GM19438 (cell line): ENCODE data around the gene GADD45GIP1.
"Not testable (repeated sequence)": the region's sequence is repeated elsewhere in the genome, so short reads cannot be mapped to it uniquely, and the experiment has no call there.

Experiments
- ATAC-seq: cut with Tn5 transposase; IDR thresholded peaks from one replicate; pipeline ENCODE4 v1.9.1; 2021; ENCODE audit warnings: low read depth; ENCODE audit not compliant: unreplicated experiment

GADD45GIP1 gene

GRCh38 chr19:12990431-12990830 lies 33.4 kb upstream of the GADD45GIP1 start:
- ATAC-seq: no peak

GRCh38 chr19:12987781-12988180 lies 30.8 kb upstream of the GADD45GIP1 start:
- ATAC-seq: no peak

- ATAC-seq: no peak
Measured at GRCh38 chr19:12987190-12987589, 30.2 kb upstream of the GADD45GIP1 start.

- ATAC-seq: no peak
Measured at GRCh38 chr19:12986726-12987125, 29.7 kb upstream of the GADD45GIP1 start.

- no peak for ATAC-seq
Measured at GRCh38 chr19:12985049-12985776, 28.2 kb upstream of the GADD45GIP1 start.

- no peak for ATAC-seq
Measured at GRCh38 chr19:12984683-12985048, 27.6 kb upstream of the GADD45GIP1 start.

- no peak for ATAC-seq
Measured at GRCh38 chr19:12984143-12984627, 27.2 kb upstream of the GADD45GIP1 start.

GRCh38 chr19:12983542-12984142 lies 26.6 kb upstream of the GADD45GIP1 start:
- no peak for ATAC-seq

GRCh38 chr19:12983091-12983490 lies 26.1 kb upstream of the GADD45GIP1 start:
- ATAC-seq: no peak

GRCh38 chr19:12982648-12983047 lies 25.6 kb upstream of the GADD45GIP1 start:
- ATAC-seq: no peak

GRCh38 chr19:12979974-12980373 lies 23.0 kb upstream of the GADD45GIP1 start:
- ATAC-seq: no peak

GRCh38 chr19:12976109-12976508 lies 19.1 kb upstream of the GADD45GIP1 start:
- ATAC-seq: not testable (repeated sequence)

- no peak for ATAC-seq
Measured at GRCh38 chr19:12975221-12975741, 18.3 kb upstream of the GADD45GIP1 start.

GRCh38 chr19:12974301-12975220 lies 17.5 kb upstream of the GADD45GIP1 start:
- no peak for ATAC-seq

- no peak for ATAC-seq
Measured at GRCh38 chr19:12973236-12973635, 16.2 kb upstream of the GADD45GIP1 start.

GRCh38 chr19:12970070-12970820 lies 13.2 kb upstream of the GADD45GIP1 start:
- no peak for ATAC-seq

GRCh38 chr19:12969292-12969988 lies 12.4 kb upstream of the GADD45GIP1 start, which contains the start of gene DAND5:
DAND5 (plus strand) TSS chr19:12969576; CDS start chr19:12969661, 85 bp downstream.
- no peak for ATAC-seq

- no peak for ATAC-seq
Measured at GRCh38 chr19:12967907-12968306, 10.9 kb upstream of the GADD45GIP1 start.

- ATAC-seq: no peak
Measured at GRCh38 chr19:12965812-12966135, 8.8 kb upstream of the GADD45GIP1 start.
